Measurements from ENCODE around the gene CLDN6.

CLDN6 gene

GRCh38 chr16:3051494-3051893, 33.5 kb upstream of the CLDN6 start:
- peaks cover 67% of the 10 kb centered on the region for H3K27me3 Mint-ChIP-seq (ENCODE audit: low read depth, poor library complexity)
- no peaks in the 10 kb centered on the region for H3K9me3 Mint-ChIP-seq
- H3K36me3 Mint-ChIP-seq (ENCODE audit: low read depth), result no peaks in the 10 kb centered on the region
- DNase-seq, result no peak
- H3K27ac Mint-ChIP-seq, result no peak overlapping the region
- TF ChIP-seq CTCF (IDR thresholded peaks at IDR 0.05), result no peak
- no peak overlapping the region for H3K4me3 Mint-ChIP-seq
- peaks cover 30% of the 10 kb centered on the region for H3K4me1 Mint-ChIP-seq

- no peak for TF ChIP-seq CTCF (IDR thresholded peaks at IDR 0.05)
- H3K9me3 Mint-ChIP-seq, result no peaks in the 10 kb centered on the region
- H3K36me3 Mint-ChIP-seq (ENCODE audit: low read depth), result no peaks in the 10 kb centered on the region
- no peak overlapping the region for H3K4me3 Mint-ChIP-seq
- peaks cover 25% of the 10 kb centered on the region for H3K4me1 Mint-ChIP-seq
- no peak overlapping the region for H3K27ac Mint-ChIP-seq
- peaks cover 69% of the 10 kb centered on the region for H3K27me3 Mint-ChIP-seq (ENCODE audit: low read depth, poor library complexity)
- no peak for DNase-seq
Measured at GRCh38 chr16:3051009-3051408, 33.0 kb upstream of the CLDN6 start.

- H3K4me3 Mint-ChIP-seq, result no peak overlapping the region
- H3K9me3 Mint-ChIP-seq, result no peaks in the 10 kb centered on the region
- TF ChIP-seq CTCF (IDR thresholded peaks at IDR 0.05), result no peak
- H3K36me3 Mint-ChIP-seq (ENCODE audit: low read depth), result no peaks in the 10 kb centered on the region
- peaks cover 71% of the 10 kb centered on the region for H3K27me3 Mint-ChIP-seq (ENCODE audit: low read depth, poor library complexity)
- H3K27ac Mint-ChIP-seq, result no peak overlapping the region
- H3K4me1 Mint-ChIP-seq, result peaks cover 20% of the 10 kb centered on the region
- no peak for DNase-seq
Measured at GRCh38 chr16:3050487-3050886, 32.5 kb upstream of the CLDN6 start.

- Mint-ChIP-seq H3K9me3 (peaks cover 3% of the 10 kb centered on the region), H3K4me1 (peaks cover 15% of the 10 kb centered on the region), H3K27ac (no peak overlapping the region), H3K27me3 (ENCODE audit: low read depth, poor library complexity) (peaks cover 71% of the 10 kb centered on the region), H3K36me3 (ENCODE audit: low read depth) (no peaks in the 10 kb centered on the region), H3K4me3 (no peak overlapping the region)
- no peak for DNase-seq
- no peak for TF ChIP-seq CTCF (IDR thresholded peaks at IDR 0.05)
Measured at GRCh38 chr16:3049921-3050481, 32.0 kb upstream of the CLDN6 start.

GRCh38 chr16:3047387-3047720, 29.4 kb upstream of the CLDN6 start:
- Mint-ChIP-seq H3K27ac (no peak overlapping the region), H3K4me1 (peaks cover 16% of the 10 kb centered on the region), H3K9me3 (peaks cover 10% of the 10 kb centered on the region), H3K4me3 (peak overlapping the region; percentile 58), H3K27me3 (ENCODE audit: low read depth, poor library complexity) (peaks cover 88% of the 10 kb centered on the region), H3K36me3 (ENCODE audit: low read depth) (no peaks in the 10 kb centered on the region)
- DNase-seq, result no peak
- no peak for TF ChIP-seq CTCF (IDR thresholded peaks at IDR 0.05)

- peaks cover 86% of the 10 kb centered on the region for H3K27me3 Mint-ChIP-seq (ENCODE audit: low read depth, poor library complexity)
Measured at GRCh38 chr16:3046641-3047386, 28.8 kb upstream of the CLDN6 start.

More at GRCh38 chr16:3046641-3047386, 28.8 kb upstream of the CLDN6 start:
- Mint-ChIP-seq H3K27ac (no peak overlapping the region), H3K9me3 (peaks cover 10% of the 10 kb centered on the region), H3K36me3 (ENCODE audit: low read depth) (no peaks in the 10 kb centered on the region), H3K4me1 (peaks cover 16% of the 10 kb centered on the region), H3K4me3 (peak overlapping the region; percentile 63)
- peak; percentile 46 for DNase-seq
- TF ChIP-seq CTCF (IDR thresholded peaks at IDR 0.05), result no peak
